GM21526 (cell line): ENCODE results near the gene DPEP2.

Source experiments
- ATAC-seq: cut with Tn5 transposase; IDR thresholded peaks from one replicate; pipeline ENCODE4 v1.9.1; 2021; ENCODE audit warnings: moderate library complexity; ENCODE audit not compliant: unreplicated experiment, low FRiP score

Gene DPEP2

DNA sequence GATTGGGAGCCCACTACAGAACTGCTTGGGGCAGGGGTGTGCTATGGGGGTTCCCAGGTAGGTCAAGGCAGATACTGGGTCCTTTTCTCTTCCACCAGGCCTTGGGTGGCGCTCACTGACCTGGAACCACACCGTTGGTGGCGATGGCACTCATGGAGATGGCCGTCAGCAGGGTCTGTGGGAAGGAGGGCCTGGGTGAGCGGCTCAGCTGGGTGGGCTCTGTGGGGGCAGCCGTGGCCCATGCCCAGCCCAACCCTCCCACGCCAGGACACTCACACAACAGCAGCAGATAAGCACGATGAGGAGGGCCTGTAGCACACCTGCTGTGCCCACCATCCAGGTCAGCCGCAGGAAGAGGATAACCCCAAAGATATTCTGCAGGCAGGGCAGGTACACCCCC lies 41.7 kb downstream of the DPEP2 start:
- no peak for ATAC-seq

DNA sequence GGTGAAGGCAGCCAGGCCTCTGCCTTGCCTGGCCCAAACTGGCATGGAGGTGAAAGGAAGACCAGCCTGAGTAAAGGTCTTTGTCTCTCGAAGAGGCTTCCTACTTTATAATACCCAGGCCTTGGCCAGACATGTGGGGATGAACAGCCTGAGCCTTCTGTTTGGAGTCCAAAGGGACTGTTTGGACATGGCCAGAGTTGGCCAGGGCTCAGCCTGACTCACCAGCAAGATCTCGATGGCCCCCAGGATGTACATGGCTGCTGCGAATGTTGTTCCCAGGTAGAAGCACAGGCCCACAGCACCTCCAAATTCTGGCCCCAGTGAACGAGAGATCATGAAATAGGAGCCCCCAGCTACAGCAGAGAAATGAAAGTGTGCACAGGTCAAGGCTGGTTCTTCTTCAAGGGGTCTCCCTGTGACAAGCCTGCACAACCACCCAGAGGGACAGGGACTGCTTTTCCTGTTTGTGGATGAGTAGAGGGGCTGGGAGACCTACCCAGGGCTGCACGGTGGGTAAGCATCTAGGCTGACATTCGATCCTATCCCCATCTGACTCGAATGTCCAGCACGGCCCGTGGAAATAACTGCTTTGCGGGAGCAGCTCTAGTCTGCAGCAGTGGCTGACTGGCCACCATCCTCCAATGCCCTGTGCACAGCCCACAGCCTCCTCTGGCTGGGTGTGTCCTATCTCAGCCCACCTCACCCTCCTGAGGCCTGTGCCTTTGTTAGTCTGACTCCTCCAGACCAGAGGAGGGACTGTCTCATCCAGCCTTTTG lies 44.7 kb downstream of the DPEP2 start:
- ATAC-seq: no peak

DNA sequence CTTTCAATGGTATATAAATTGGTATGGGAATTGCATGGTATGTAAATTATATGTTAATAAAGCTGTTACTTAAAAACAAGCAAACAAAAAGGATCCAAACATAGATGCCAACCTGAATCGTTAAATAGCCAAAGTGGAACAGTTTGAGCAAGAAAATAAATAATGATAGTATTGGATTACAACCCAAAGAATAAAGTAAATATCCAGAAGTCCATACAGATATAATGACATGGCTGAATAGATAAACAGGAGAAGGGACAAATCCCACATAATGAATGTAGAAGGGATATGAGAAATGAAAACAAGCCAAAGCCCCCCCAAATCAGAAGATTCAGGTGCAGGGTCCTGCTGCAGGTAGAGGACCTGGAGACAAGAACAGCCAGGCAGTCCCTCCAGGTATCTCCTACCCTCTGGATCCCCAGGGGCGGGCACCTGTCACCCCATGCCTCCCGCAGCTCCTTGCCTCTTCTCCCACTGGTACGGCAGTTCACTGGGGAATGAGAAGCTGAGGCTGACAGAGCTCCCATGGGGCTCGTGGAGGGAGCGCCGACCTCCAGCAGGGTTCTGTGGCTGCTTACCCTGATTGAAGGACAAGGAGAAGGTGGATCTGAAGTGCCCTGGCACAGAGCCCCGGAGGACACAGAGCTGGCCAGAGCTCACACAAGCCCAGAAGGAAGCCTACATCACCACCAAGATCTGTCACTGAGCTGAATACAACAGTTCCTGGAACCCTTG lies 45.5 kb downstream of the DPEP2 start:
- no peak for ATAC-seq

DNA sequence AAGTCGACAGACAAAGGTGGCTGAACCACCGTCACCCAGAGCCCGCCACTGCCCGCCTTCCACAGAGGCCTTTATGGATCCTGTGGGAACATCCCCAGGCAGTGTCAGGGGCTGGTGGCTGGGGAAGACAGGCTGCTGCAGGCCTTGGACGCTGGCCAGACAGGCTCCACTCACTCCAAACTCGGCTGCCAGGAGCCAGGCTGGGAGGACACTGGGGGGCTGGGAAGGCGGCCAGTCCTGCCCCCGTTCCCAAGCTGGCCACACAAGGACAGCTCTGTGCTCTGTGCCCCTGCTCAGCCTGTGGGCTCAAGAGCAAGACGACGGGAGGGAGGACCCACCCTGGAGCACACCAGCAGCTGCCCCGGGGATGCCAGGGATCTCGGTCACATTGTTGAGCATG lies 47.8 kb downstream of the DPEP2 start:
- no peak for ATAC-seq

DNA sequence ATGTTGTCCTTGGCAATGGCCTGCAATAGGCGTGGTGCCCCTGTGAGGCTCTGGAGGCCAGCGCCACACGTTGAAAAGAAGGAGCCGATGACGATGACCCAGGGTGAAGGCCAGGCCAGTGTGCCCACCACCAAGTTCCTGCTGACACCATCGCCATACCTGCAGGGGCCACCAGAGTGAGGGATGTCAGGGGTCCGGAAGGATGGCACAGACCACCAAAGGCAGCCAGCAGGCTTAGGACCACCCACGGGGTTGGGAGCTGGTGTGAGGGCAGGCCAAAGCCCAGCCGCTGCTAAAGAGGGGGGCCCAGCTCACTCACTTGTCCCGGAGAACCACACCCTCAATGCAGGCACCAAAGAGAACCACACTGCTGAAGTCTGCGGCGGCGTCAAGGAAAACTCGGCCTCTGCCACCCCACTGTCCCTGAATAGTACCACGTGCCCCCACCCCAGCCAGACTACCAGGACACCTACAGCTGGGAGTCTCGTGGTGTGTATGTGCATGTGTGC lies 48.9 kb downstream of the DPEP2 start:
- ATAC-seq: no peak

DNA sequence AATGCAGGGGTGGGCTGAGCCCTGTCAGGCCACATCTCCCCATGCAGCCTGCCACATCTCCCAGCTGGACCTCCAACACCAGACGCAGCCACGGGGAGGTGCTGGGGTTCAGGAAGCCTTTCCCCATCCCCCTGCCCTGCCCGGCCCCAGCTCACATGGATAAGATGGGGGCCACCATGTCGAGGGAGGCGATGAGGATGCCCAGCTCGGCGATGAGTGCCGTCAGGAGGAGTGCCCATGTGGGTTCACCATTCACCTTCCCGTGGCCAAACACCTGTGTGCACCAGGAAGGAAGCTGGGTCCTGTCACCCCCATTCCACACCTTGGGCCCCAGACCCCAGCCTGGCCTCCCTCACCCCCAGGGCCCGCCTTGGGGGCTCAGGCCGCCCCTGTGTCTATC lies 49.6 kb downstream of the DPEP2 start:
- no peak for ATAC-seq

DNA sequence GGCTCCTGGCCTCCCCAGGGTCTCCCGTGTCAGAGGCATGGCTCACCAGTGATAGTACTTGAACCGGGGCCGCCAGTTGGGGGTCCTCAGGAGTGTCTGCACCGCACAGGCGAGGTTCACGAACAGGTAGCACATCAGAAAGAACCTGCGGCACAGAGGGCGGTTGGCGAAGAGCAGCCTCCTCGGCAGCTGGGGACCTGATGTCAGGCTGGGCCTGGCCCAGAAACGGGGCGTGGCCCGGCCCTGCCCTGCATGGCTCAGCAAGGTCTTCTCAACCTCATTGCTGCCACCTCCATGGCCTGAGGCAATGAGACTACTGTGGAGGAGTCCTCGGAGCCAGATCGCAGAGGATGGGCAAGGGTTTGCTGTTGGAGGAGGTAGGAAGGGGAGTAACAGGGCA lies 51.3 kb downstream of the DPEP2 start:
- no peak for ATAC-seq

DNA sequence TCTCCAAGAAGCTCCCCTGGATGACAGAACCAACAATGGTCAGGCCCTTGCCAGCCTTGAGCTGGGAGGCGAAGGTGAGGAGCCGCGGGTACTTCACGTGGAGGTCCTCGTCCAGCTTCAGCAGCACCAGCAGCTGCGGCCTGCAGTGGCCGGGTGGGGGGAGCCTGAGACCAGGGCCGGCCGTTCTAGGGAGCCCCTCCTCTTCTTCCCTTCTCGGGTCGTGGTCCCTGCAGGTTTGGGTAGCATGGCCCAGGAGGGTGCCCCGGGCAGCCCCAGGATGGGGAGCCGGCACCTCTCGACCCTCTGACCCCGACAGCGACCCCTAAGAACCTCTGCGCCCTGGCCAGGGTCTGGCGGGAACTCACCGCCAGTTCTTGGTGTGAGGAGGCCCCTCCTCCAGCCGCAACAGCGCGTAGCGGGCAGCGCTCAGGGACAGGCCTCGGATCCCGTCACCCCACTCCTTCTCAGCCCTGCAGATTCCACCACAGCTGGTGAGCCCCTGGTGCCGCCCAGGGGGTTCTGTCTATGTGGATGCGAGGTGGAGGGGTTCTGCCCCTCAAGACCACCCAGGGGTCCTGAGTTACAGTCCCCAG lies 52.2 kb downstream of the DPEP2 start:
- no peak for ATAC-seq

DNA sequence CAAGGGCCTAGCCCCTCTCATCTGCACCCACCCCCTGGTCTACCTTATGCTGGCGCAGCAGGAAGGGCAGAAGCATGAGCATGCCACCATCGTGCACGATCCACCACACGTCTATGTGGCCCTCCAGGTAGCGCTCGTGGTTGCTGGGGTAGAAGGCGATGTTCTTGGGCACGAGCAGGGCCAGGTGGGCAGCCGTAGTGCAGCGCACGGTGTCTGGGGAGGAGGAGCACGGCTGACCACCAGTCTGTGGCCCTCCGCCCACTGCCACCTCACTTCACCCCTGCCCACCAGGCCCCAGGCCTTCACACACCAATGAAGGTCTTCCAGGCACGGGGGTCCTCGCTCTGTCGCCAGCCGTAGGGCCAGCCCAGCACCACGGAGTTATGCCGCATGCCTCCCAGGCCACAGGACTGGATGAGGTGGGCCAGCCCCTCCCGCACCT lies 53.1 kb downstream of the DPEP2 start:
- no peak for ATAC-seq

DNA sequence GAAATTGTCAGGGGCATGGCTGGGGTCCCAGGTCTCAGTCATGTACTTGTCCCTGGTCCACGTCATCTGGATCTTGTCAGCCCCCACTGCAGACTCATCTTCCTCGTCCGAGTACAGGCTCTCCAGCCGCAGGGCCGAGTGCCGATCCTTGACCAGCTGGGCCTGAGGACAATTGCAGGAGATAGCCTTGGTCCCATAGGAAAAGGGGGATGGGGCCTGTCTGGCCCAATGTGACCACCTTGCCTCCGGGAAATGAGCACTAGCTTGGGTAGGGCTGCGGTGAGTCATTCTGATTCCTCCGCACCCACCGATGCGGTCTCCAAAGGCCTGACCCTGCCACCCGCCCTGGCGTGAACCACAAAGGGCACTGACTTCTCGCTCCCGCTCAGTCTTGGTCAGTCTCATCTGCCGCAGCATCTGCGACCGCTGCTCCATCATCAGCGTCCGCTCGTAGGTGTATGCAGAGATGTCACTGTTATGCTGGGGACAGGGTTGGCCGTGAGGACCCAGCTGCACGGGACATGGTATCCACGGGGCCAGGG lies 53.8 kb downstream of the DPEP2 start:
- no peak for ATAC-seq

DNA sequence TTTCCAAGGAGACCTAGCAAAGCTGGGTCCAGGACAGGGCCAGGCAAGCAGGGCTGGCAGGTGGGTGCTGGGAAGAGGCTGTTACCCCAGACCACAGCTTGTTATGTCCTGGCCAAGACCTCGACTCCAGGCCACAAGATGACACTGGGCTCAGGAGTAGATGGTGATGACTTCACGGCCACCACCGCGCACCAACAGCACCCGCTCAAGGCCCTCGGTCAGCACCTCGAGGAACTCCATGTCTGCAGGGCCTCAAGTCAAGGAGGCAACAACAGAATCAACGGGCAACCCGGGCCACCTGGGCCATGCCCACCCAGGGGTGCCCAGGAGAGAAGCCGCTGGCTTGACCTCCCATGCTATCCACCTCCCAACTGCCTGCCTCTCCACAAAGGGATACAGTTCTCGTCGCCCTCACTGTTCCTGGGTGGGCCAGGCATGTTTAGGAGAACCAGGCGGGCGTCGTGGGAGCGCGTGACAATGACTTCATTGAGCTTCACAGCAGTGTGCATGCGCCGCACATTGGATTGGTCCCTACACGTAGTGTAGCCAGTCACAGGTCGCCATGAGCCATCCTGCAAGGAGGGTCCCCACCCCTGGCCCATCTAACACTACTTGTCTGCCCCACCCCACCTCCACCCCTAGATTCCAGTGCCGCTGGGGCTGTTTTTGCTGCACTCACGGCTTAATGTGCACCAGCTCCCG lies 54.4 kb downstream of the DPEP2 start:
- ATAC-seq: no peak

DNA sequence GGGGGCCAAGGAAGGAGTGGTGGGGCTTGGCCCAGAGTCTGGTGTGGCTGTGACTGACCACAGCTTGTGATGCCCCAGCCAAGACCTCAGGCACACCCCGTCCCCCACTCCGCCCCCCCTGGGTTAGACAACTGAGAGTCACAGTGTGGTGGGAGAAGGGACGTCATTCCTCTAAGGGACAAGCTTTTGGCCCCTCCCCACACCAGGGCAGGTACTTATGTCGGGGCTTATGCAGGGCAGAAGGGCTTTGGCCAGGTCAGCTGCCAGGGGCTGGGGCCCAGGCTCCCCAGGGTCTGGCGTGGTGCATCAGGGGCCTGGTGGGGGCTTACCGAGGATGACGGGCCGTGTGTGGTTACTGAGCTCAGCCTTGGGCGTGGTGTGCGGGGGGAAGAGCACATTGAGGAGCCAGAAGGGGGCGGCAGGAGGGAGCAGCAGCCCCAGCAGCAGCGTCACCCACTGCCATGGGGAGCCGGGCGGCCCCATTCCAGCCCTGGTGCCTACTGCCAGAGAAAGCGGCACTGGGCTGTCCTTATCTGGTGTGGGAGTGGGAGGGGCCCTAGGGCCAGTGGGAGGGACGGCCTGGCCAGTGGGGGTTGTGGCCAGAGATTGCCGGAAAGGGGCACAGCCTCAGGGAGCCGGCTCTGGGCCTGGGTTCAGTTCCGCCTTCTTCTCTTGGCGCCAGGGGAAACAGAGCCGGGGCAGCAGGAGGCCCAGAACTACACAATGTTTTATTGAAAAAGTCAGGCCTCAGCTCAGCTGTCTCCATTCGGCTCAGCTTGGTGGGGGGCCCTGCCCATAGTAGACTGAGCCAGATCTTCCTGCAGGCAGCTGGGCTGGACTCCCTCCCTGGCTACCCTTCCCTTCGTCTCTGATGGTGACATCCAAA lies 55.4 kb downstream of the DPEP2 start, which contains the start of gene LCAT:
Gene LCAT (minus strand): TSS at position 502 of the 886 bp plus-strand sequence. CDS start 19 bp downstream, at position 483.
- no peak for ATAC-seq

DNA sequence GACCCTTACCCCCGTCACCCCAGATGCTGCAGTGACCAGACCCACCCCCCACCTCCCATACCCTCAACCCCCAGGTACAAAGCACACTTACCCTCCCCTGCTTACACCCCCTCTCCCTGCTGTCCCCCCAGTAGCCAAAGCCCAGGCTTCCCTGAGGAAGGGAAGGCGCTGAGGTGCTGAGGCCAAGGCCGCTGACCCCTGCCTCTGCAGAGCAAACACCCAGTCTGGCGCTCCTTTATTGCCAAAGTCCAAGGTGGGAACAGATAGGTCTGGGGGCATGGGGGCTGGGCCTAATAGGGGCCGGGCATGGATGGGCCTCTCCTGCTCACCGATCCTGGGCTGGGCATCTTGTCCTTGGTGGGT lies 56.0 kb downstream of the DPEP2 start:
- ATAC-seq: no peak

DNA sequence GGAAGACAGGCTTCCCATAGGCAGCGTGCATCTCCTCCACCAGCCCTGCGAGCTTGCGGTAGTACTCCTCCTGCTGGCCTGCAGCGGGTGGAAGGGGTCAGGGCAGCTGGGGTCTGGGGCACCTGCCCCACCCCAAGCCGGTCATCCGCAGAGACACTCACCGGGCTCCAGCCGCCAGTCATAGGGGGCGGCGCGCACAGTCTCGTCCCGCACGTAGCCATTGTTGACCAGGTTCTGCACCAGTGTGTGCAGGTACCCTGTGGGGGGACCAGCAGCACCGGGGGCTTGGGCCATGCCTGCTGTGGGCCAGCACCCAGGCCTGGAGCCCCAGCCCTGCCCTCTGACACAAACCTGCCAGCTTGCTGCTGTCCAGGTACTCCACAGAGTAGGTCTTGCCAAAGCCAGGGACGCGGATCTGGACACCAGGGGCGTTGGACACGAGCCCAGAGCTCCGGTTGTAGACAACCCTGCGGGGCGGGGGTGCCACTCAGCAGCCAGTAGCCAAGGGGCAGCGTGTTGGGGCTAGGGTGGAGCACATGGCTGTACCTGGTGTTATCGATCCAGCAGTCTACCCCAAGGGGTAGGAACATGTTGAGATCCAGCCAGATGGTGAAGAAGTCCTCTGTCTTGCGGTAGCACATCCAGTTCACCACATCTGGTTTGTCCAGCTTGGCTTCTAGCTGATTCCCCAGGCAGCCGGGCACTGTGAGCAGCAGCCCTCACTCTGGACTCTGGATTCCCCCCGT lies 56.6 kb downstream of the DPEP2 start:
- ATAC-seq: no peak

DNA sequence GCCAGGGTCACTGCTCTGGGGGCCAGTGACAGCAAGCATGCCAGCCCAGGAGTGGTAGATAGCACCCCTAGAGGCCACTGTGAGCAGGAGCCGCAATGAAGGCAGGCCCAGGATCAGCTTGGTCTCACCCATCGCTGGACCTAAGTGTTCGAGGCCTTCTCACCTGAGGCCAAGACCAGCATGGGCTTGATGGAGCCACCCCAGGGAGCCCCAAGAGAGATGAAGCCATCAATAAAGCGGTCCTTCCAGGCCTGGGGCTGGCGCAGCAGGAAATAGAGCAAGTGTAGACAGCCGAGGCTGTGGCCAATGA lies 57.1 kb downstream of the DPEP2 start:
- ATAC-seq: no peak

DNA sequence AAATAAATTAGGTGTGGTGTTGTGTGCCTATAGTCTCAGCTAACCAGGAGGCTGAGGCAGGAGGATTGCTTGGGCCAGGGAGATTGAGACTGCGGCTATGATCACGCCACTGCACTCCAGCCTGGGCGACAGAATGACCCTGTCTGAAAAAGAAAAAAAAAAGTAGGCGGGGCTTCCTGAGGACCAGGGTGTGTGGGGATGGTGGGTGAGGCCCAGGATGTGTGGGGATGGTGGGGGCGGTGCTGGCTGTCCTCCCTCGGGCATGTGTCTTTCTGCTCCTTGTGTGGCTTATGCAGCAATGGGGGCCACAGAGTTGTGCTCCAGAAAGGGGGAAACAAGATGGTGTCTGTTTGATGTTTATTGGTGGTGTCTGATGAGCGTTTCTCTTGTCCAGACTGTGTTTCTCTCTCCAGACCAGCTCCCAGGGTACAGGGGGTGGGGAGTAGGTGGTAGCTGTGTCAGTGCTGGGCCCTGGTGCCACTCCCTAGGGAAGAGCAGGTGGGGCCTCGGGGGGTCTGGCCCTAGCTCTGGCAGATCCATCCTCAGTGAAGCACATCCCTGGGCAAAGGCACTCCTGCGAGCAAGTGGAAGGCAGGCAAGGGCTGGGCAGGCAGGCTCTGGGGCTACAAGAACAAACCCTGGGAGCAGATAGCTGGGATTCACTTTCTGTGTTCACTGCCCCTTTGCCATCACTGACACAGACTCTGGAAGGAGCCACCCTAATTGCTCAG lies 57.6 kb downstream of the DPEP2 start:
- ATAC-seq: no peak

DNA sequence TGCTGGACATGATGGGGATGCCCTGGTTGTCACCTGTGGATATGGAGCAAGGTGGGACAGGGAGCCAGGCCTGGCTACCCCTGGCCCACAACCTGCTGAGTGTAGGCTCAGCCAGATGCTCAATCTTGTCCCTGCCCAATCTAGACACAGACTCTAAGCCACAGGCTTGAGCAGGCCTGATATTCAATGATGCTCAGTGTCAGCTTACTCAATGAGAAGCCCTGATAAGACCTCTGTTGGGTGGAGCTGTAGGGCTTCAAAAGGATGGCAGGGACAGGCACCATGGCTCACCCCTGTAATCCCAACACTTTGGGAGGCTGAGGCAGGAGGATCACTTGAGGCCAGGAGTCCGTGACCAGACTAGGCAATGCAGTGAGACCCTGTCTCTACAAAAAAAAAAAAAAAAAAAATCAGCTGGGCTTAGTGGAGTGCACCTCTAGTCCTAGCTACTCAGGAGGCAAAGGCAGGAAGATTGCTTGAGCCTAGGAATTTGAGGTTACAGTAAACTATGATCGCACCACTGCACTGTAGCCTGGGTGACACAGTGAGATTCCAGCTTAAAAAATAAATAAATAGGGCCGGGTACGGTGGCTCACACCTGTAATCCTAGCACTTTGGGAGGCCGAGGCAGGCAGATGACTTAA lies 58.7 kb downstream of the DPEP2 start:
- ATAC-seq: no peak
